HG02938 (cell line): ENCODE results near the gene SCAF8.

ENCODE experiments used
- ATAC-seq: cut with Tn5 transposase; IDR thresholded peaks from one replicate; pipeline ENCODE4 v1.9.1; 2021; ENCODE audit warnings: mild to moderate bottlenecking, moderate library complexity; ENCODE audit not compliant: unreplicated experiment

The SCAF8 gene

DNA sequence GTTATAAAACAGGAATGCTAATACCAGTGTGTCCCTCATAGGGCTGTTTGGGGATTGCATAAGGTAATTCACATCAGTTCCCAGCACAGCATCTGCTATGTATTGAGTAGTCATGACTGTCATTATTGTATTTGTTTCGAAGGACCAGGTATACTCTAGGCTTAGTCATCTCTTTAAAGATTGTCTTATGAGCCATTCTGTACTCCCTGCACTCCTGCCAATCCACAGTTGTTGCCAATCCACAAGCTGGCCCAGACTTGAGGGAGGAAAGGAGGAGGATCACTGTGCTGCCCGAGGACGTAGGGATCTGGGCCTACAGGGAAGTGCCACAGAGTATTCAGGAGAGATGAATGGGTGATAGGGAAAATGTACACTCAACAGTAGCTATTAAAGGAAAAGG lies 148.9 kb downstream of the SCAF8 start:
- no peak for ATAC-seq
